Mesenteric fat pad (tissue), 1 donor: ENCODE results near the gene TCF20. TPM values are rescaled to one million over a fixed set of nuclear protein-coding genes. Genes with fewer than 3 reads are reported as not detected.

Source experiments
- DNase-seq: peaks from one replicate; pipeline ENCODE4 v3.0.0-alpha.2; 2020; ENCODE audit warnings: low spot score
- total RNA-seq: library from RNA; stranded (reverse); fragmentation: NEBNext Ultra II Directional; extraction: Animal tissue kit (Norgen Biotek cat#: 25700); gene quantifications from one replicate; pipeline ENCODE4 v1.2.1, GENCODE V29; 2021
- donor health status: DM: yes; HTN: yes; CAD: no.

TCF20 gene
- total RNA-seq, 1 donor from 2014 or later = 25.2 TPM

GRCh38 chr22:42261296-42261695 lies 9.2 kb downstream of the TCF20 start:
- DNase-seq = no peak

- DNase-seq = no peak
These were observed 12.3 kb downstream of the TCF20 start for GRCh38 chr22:42258126-42258525.

DNA sequence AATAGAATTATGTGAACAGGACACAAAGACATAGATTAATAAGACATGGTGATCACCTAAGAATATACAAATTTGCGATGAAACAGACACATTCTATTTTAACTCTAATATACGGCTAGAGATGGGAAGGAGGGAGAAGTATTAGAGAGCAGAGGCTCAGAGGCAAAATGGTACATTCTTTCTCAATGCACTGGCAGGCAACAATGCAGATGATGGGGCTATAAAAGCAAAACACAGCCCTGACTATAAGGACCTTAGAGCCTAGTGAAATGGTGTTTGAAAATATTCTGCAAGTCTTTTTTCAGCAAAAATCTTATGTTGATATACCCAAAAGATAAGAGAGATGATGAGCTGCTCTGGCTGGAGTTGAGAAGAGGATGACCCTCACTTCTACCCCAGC lies 13.1 kb downstream of the TCF20 start:
- DNase-seq = no peak

DNA sequence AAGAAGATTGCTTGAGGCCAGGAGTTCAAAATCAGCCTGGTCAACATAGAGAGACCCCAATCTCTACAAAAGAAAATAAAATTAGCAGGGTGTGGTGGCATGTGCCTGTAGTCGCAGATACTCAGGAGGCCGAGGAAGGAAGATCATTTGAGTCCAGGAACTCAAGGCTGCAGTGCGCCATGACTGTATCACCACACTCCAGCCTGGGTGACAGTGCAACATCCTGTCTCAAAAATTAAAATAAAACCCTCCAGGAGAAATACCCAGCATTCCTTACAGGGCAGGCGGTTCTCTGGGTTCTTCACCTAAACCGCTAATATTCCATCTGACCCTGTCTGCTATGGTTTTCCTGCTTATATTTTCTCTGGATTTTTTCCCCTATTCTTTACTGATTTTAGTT lies 13.5 kb downstream of the TCF20 start:
- no peak for DNase-seq

GRCh38 chr22:42256220-42256619 lies 14.2 kb downstream of the TCF20 start:
- no peak for DNase-seq

DNA sequence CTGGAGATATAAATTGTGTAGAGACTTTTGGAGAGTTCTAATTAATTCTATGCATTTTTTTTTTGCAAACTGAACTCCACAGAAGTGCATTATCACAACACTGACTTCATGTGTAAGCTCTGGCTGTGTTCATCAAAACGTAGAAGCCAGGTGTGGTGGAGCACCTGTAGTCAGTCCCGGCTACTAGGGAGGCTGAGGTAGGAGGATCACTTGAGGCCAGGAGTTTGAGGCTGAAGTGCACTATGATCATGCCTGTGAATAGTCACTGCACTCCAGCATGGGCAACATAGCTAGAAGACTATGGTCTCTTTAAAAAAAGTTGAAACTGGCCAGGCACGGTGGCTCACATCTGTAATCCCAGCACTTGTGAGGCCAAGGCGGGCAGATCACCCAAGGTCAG lies 20.6 kb downstream of the TCF20 start:
- no peak for DNase-seq

DNA sequence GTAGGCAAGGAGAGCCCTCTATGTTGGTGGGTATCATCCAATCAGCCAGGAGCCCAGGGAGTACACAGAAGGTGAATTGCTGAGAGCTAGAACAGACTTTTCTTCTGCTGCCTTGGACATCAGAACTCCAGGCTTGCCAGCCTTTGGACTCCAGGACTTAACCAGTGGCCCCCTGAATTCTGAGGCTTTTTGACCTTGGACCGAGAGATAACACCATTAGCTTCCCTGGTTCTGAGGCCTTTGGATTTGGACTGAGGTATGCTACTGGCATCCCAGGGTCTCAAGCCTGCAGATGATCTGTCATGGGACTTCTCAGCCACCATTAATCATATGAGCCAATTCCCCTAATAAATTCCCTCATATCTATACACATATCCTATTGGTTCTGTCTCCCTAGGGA lies 21.5 kb downstream of the TCF20 start:
- DNase-seq = no peak

DNA sequence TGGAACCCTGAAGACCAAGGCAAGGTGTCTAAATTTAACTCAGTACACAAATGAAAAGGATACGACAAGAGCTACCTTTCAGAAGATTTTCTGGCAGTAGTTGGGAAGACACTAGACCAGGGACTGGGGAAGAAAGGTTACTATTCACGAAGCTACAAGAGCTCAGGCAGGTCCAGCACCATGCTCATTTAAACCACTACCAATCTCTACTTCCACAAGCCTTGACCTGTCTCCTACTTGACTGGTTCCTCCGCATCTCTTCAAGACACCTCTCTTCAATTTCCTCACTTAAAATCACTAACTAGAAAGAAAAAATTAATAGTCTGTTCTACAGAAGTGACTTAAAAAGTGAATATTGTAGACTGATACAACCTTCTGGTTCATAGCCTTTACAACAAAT lies 22.9 kb downstream of the TCF20 start:
- no peak for DNase-seq

DNA sequence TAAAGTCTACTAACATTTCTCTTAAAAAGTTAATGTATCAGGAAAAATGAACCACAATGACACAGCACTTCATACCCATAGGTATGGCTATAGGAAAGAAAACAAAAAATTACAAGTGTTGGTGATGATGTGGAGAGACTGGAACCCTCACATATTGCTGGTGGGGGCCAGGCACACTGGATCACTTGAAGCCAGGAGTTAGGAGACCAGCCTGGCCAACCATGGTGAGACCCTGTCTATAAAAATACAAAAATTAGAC lies 26.7 kb downstream of the TCF20 start:
- DNase-seq = no peak

GRCh38 chr22:42236848-42237247 lies 33.6 kb downstream of the TCF20 start:
- no peak for DNase-seq

- no peak for DNase-seq
These were observed 34.2 kb downstream of the TCF20 start for GRCh38 chr22:42236268-42236667.

- DNase-seq = no peak
These were observed 36.6 kb downstream of the TCF20 start for GRCh38 chr22:42233879-42234278.

DNA sequence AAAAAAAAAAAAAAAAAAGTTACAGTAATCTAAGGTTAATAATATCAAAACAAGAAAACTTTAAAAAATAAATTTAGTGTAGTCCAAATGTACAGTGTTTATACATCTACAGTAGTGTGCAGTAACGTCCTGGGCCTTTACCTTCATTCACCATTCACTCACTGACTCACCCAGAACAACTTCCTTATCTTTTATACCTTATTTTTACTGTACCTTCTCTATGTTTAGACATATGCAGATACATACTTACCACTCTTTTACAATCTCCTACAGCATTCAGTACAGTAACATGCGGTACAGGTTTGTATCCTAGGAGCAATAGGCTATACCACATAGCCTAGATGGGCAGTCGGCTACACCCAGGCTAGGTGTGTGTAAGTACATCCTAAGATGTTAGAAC lies 38.5 kb downstream of the TCF20 start:
- no peak for DNase-seq

GRCh38 chr22:42229455-42230149 lies 40.9 kb downstream of the TCF20 start:
- no peak for DNase-seq

DNA sequence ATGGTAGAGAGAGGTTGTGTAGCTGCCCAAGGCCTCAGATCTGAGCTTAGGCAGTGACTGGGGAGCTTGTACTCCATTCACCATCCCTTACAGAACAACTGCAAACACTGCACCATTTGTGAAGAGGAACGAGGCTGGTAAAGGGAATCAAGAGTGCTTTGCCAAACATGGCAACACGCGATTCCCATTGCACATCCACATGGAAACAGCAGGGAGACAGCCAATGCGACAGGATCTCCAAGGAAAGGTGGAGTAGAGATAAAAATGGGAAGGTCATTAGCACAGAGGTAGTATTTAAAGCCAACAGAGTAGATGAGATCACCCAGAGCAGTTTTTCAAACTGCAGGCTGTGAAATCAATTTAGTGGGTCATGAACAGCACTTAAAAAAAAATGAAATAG lies 42.0 kb downstream of the TCF20 start:
- DNase-seq = no peak

- no peak for DNase-seq
These were observed 43.0 kb downstream of the TCF20 start for GRCh38 chr22:42227435-42227834.

GRCh38 chr22:42225841-42226240 lies 44.6 kb downstream of the TCF20 start:
- DNase-seq = no peak

GRCh38 chr22:42222140-42222539 lies 48.3 kb downstream of the TCF20 start:
- no peak for DNase-seq

Other genes starting within 250 kb of the TCF20 start
- 25.8 TPM for gene NAGA, start 199.8 kb downstream of the TCF20 start, total RNA-seq
- 11.0 TPM for gene PHETA2, start 196.4 kb downstream of the TCF20 start, total RNA-seq
- gene SMDT1, start 191.0 kb downstream of the TCF20 start, total RNA-seq = 69.3 TPM
- gene NDUFA6, start 179.9 kb downstream of the TCF20 start, total RNA-seq = 55.8 TPM
- gene CYP2D6, start 139.8 kb downstream of the TCF20 start, total RNA-seq = 0.26 TPM
- gene NFAM1, start 161.8 kb upstream of the TCF20 start, total RNA-seq = 17.6 TPM
- 44.8 TPM for gene RRP7A, start 249.1 kb upstream of the TCF20 start, total RNA-seq